NCI-H510A treated with DMSO at 0.1 percent for 48 hours (cell line): ENCODE results near the gene LCN2.

ENCODE experiments used
- DNase-seq: peaks from one replicate; lab custom pipeline; 2025; lab: John Stamatoyannopoulos, UW

Gene LCN2

GRCh38 chr9:128201441-128202369 lies 52.5 kb downstream of the LCN2 start:
- no peak for DNase-seq

- no peak for DNase-seq
Measured at GRCh38 chr9:128202648-128203023, 53.4 kb downstream of the LCN2 start.
